Neural cell (in vitro differentiated cells): ENCODE data around the gene TIMM13. TPM values are rescaled to one million over a fixed set of nuclear protein-coding genes. Genes with fewer than 3 reads are reported as not detected.

ENCODE experiments used
- H2AFZ ChIP-seq: fragments of 200-600, 300-800 bp; sonication (generic), shearing (Covaris generic); 2 replicates; pipeline ENCODE4 v1.6.0; 2014; ENCODE audit warnings: low read depth, mild to moderate bottlenecking, antibody characterized with exemption, low read length, moderate library complexity
- H3F3A ChIP-seq: fragments of 200-600 bp; shearing (Covaris generic); 2 replicates; pipeline ENCODE4 v1.6.1; 2016; ENCODE audit warnings: mild to moderate bottlenecking, moderate library complexity, mixed read lengths, antibody characterized with exemption, low read length; ENCODE audit not compliant: insufficient read depth, poor library complexity, severe bottlenecking
- H3K27ac ChIP-seq: fragments of 200-600, 300-800 bp; sonication (generic), shearing (Covaris generic); 2 replicates; pipeline ENCODE4 v1.5.1; 2014; ENCODE audit warnings: mild to moderate bottlenecking, low read length, moderate library complexity
- H3K27me3 ChIP-seq: fragments of 300-800, 200-600 bp; sonication (generic), shearing (Covaris generic); 2 replicates; pipeline ENCODE4 v1.6.0; 2014; ENCODE audit warnings: mild to moderate bottlenecking, low read depth, low read length, moderate library complexity; ENCODE audit not compliant: insufficient read depth
- H3K36me3 ChIP-seq: fragments of 300-800, 200-600 bp; sonication (generic), shearing (Covaris generic); 2 replicates; pipeline ENCODE4 v1.5.1; 2014; ENCODE audit warnings: mild to moderate bottlenecking, antibody characterized with exemption, low read length, moderate library complexity; ENCODE audit not compliant: insufficient read depth
- H3K4me2 ChIP-seq: fragments of 300-800, 200-600 bp; sonication (generic), shearing (Covaris generic); 2 replicates; pipeline ENCODE4 v1.6.0; 2014; ENCODE audit warnings: mild to moderate bottlenecking, low read length
- H3K4me3 ChIP-seq: fragments of 300-800, 200-600 bp; sonication (generic), shearing (Covaris generic); 2 replicates; pipeline ENCODE4 v1.5.1; 2014; ENCODE audit warnings: mild to moderate bottlenecking, low read length, moderate library complexity
- H3K79me2 ChIP-seq: fragments of 200-600 bp; shearing (Covaris generic); replicated peaks from 2 replicates; pipeline ENCODE4 v1.6.0; 2014; ENCODE audit warnings: mild to moderate bottlenecking, low read length, moderate library complexity; ENCODE audit not compliant: insufficient read depth
- H3K9ac ChIP-seq: fragments of 300-800, 200-600 bp; sonication (generic), shearing (Covaris generic); 2 replicates; pipeline ENCODE4 v1.6.1; 2016; ENCODE audit warnings: mild to moderate bottlenecking, low read length, mixed read lengths
- H3K9me2 ChIP-seq: fragments of 200-600 bp; shearing (Covaris generic); 2 replicates; pipeline ENCODE4 v1.6.1; 2016; ENCODE audit warnings: mild to moderate bottlenecking, low read length, mixed read lengths; ENCODE audit not compliant: insufficient read depth
- H3K9me3 ChIP-seq: fragments of 200-600, 300-800 bp; sonication (generic), shearing (Covaris generic); 2 replicates; pipeline ENCODE4 v1.6.1; 2016; ENCODE audit warnings: mild to moderate bottlenecking, mixed run types, low read length, moderate library complexity, mixed read lengths
- H4K20me1 ChIP-seq: fragments of 200-600 bp; shearing (Covaris generic); 2 replicates; pipeline ENCODE4 v1.6.1; 2016; ENCODE audit warnings: mild to moderate bottlenecking, mixed run types; ENCODE audit not compliant: insufficient read depth
- CTCF ChIP-seq: fragments of 450-650 bp; IDR thresholded peaks from 2 replicates; pipeline ENCODE4 v1.5.1; 2014; ENCODE audit warnings: antibody characterized with exemption, mild to moderate bottlenecking, moderate library complexity; ENCODE audit not compliant: poor library complexity, severe bottlenecking
- MXI1 ChIP-seq: fragments of 450-650 bp; conservative IDR thresholded peaks from 2 replicates; pipeline ENCODE4 v1.6.1; 2014; ENCODE audit warnings: antibody characterized with exemption, mild to moderate bottlenecking; ENCODE audit not compliant: poor library complexity, severe bottlenecking
- POLR2AphosphoS5 ChIP-seq: IDR thresholded peaks from 2 replicates; pipeline ENCODE4 v1.6.1; 2012
- RAD21 ChIP-seq: fragments of 450-650 bp; conservative IDR thresholded peaks from 2 replicates; pipeline ENCODE4 v1.6.1; 2014; ENCODE audit warnings: antibody characterized with exemption, mild to moderate bottlenecking, moderate library complexity
- SMC3 ChIP-seq: fragments of 450-650 bp; conservative IDR thresholded peaks from 2 replicates; pipeline ENCODE4 v1.6.1; 2014; ENCODE audit warnings: antibody characterized with exemption, mild to moderate bottlenecking, moderate library complexity; ENCODE audit not compliant: poor library complexity
- TAF1 ChIP-seq: IDR thresholded peaks from 2 replicates; pipeline ENCODE4 v1.6.1; 2012; ENCODE audit warnings: low read depth
- polyA plus RNA-seq: library from polyadenylated mRNA; depleted of rRNA; stranded (reverse); fragments of >200 nt; gene quantifications from 2 replicates; pipeline ENCODE4 v1.2.3, GENCODE V29; 2014
- TF ChIP-seq, protein P1 (sequence below): IDR thresholded peaks from 2 replicates; pipeline ENCODE4 v1.6.1; 2012; ENCODE audit warnings: borderline replicate concordance

The TIMM13 gene
- polyA plus RNA-seq, 1 donor from 2014 or later, result 73.0 TPM

- Histone ChIP-seq H3K9me2 (no peaks in the 10 kb centered on the region), H3K4me3 (no peak overlapping the region), H3K79me2 (no peaks in the 10 kb centered on the region), H3K4me2 (no peak overlapping the region), H3K36me3 (no peaks in the 10 kb centered on the region), H3K9ac (no peak overlapping the region), H3K9me3 (no peaks in the 10 kb centered on the region), H4K20me1 (no peaks in the 10 kb centered on the region), H3K27me3 (no peaks in the 10 kb centered on the region), H3F3A (no peaks in the 10 kb centered on the region), H2AFZ (no peak overlapping the region), H3K27ac (no peak overlapping the region)
- TF ChIP-seq POLR2AphosphoS5 (no peak), CTCF (no peak), TAF1 (no peak), RAD21 (no peak)
These were observed 39.8 kb downstream of the TIMM13 start for GRCh38 chr19:2387367-2388288.

DNA sequence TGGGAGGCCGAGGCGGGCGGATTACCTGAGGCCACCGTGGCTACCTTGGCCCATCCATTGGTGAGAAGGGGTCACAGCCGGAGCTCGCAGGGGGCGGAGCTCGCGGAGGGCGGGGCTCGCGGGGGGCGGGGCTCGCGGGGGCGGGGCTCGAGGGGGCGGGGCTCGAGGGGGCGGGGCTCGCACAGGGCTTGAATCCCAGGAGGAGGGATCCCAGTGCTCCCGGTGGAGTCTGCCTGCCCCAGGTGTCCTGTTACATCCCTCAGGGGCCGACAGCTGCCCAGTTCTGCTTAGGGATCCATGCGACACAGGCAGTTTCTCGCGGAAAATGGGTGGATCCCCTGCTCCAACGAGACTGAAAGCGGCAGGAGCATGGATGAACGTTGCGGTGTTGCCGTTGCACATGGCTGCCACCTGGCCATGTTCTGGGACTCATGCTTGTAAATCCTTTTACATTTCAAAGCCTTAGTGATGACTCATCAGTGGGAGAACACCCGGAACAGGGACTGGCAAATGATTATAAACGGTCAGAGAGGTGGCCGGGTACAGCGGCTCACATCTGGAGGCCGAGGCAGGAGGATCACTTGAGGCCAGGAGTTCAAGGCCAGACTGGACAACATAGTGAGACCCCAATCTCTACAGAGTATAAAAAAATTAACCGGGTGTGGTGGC is 42.2 kb downstream of the TIMM13 start:
- peaks cover 4% of the 10 kb centered on the region for H3F3A ChIP-seq
- H3K4me3 ChIP-seq, result no peak overlapping the region
- no peaks in the 10 kb centered on the region for H3K9me3 ChIP-seq
- no peaks in the 10 kb centered on the region for H4K20me1 ChIP-seq
- H3K36me3 ChIP-seq, result no peaks in the 10 kb centered on the region
- no peak overlapping the region for H3K27ac ChIP-seq
- no peak overlapping the region for H3K4me2 ChIP-seq
- no peak for TF ChIP-seq SMC3
- TF ChIP-seq RAD21, result no peak
- no peak for TF ChIP-seq TAF1
- TF ChIP-seq, protein P1, sequence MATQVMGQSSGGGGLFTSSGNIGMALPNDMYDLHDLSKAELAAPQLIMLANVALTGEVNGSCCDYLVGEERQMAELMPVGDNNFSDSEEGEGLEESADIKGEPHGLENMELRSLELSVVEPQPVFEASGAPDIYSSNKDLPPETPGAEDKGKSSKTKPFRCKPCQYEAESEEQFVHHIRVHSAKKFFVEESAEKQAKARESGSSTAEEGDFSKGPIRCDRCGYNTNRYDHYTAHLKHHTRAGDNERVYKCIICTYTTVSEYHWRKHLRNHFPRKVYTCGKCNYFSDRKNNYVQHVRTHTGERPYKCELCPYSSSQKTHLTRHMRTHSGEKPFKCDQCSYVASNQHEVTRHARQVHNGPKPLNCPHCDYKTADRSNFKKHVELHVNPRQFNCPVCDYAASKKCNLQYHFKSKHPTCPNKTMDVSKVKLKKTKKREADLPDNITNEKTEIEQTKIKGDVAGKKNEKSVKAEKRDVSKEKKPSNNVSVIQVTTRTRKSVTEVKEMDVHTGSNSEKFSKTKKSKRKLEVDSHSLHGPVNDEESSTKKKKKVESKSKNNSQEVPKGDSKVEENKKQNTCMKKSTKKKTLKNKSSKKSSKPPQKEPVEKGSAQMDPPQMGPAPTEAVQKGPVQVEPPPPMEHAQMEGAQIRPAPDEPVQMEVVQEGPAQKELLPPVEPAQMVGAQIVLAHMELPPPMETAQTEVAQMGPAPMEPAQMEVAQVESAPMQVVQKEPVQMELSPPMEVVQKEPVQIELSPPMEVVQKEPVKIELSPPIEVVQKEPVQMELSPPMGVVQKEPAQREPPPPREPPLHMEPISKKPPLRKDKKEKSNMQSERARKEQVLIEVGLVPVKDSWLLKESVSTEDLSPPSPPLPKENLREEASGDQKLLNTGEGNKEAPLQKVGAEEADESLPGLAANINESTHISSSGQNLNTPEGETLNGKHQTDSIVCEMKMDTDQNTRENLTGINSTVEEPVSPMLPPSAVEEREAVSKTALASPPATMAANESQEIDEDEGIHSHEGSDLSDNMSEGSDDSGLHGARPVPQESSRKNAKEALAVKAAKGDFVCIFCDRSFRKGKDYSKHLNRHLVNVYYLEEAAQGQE, result no peak
- no peak for TF ChIP-seq MXI1
- no peak overlapping the region for H3K9ac ChIP-seq
- H3K27me3 ChIP-seq, result no peaks in the 10 kb centered on the region
- no peaks in the 10 kb centered on the region for H3K9me2 ChIP-seq
- H3K79me2 ChIP-seq, result no peaks in the 10 kb centered on the region
- H2AFZ ChIP-seq, result no peak overlapping the region
